Measurements from ENCODE around the gene KIAA0319L.
A peak's percentile ranks its signal among the peaks of the same experiment; 100 is the strongest.

The KIAA0319L gene

GRCh38 chr1:35561972-35562680 lies 4.9 kb upstream of the KIAA0319L start:
- H3K4me3 ChIP-seq (ENCODE audit: low read length) = no peak overlapping the region
- no peak for TF ChIP-seq ZNF274 (IDR thresholded peaks at IDR 0.05; ENCODE audit: low read depth, low read length)

DNA sequence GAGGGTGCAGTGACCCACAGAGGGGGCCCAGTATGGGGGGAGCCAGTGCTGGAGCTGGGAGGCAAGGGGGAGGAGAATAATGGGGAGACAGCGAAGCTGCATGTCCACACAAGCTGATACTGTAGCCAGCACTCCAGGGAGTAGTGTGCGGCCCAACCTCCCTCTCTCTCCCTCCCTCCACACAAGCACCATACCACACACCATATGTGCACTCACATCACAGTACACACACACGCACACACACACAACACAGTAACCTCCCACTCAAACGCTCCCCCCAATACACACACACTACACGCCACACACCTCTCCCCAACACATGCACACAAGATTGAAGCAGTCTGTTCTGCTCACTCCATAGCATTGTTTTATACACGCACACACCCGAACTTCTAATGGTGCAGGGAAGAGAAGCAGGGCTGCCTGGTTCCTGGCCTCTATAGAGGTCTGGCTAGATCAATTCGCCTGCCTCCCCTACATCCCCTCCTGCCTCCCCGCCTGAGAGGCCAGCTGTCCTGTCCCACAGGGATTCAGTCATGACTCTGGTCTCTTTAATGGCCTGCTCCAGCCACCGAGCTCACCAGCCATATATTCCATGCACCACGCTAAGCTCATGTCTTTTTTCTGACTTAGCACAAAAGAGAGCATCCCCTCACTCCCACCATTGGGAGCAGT lies 4.2 kb upstream of the KIAA0319L start:
- TF ChIP-seq ZNF274 (IDR thresholded peaks at IDR 0.05; ENCODE audit: low read depth, low read length) = no peak
- no peak overlapping the region for H3K4me3 ChIP-seq (ENCODE audit: low read length)

DNA sequence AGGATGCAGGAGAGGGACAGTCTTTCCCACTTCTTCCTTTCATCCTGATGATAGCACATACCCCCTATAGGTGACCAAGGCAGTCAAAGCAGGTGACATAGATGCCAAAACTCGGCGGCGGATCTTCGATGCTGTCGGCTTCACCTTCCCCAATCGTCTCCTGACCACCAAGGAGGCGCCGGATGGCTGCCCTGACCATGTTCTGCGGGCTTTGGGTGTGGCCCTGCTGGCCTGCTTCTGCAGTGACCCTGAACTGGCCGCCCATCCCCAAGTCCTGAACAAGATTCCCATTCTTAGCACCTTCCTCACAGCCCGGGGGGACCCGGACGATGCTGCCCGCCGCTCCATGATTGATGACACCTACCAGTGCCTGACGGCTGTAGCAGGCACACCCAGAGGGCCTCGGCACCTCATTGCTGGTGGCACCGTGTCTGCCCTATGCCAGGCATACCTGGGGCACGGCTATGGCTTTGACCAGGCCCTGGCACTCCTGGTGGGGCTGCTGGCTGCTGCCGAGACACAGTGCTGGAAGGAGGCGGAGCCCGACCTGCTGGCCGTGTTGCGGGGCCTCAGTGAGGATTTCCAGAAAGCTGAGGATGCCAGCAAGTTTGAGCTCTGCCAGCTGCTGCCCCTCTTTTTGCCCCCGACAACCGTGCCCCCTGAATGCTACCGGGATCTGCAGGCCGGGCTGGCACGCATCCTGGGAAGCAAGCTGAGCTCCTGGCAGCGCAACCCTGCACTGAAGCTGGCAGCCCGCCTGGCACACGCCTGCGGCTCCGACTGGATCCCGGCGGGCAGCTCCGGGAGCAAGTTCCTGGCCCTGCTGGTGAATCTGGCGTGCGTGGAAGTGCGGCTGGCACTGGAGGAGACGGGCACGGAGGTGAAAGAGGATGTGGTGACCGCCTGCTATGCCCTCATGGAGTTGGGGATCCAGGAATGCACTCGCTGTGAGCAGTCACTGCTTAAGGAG lies 3.3 kb upstream of the KIAA0319L start:
- H3K4me3 ChIP-seq (ENCODE audit: low read length) = no peak overlapping the region
- TF ChIP-seq ZNF274 (IDR thresholded peaks at IDR 0.05; ENCODE audit: low read depth, low read length) = no peak

DNA sequence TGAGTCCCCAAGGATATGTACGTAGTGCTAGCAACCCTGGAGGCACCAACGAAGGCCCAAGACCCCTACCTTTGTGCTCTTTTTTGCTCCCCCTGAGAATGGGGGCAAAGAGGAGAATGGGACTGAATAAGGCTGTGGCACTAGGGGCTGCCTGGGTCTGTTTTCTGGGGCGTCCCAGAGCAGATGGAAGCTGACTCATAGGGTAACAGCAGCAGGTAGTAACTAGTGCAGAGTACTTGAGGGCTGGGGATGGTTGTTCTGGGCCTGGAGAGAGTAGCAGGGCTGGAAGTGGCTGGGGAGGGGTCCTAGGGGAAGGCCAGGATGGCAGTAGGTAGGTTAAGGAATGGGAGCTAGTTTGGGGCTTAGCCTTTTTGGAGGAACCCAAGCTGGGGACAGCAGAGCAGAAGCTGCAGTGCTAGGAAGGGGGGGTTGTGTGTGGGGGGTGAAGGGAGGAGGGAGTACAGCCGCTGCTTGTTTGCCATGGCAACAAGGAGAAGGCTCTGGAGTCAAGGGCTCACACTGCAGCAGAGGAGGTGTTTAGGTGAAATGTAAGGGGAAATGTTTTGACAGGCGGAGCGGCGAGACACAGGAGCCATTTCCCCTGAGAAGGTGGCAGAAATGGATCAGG lies 2.2 kb upstream of the KIAA0319L start:
- no peak overlapping the region for H3K4me3 ChIP-seq (ENCODE audit: low read length)
- no peak for TF ChIP-seq ZNF274 (IDR thresholded peaks at IDR 0.05; ENCODE audit: low read depth, low read length)

DNA sequence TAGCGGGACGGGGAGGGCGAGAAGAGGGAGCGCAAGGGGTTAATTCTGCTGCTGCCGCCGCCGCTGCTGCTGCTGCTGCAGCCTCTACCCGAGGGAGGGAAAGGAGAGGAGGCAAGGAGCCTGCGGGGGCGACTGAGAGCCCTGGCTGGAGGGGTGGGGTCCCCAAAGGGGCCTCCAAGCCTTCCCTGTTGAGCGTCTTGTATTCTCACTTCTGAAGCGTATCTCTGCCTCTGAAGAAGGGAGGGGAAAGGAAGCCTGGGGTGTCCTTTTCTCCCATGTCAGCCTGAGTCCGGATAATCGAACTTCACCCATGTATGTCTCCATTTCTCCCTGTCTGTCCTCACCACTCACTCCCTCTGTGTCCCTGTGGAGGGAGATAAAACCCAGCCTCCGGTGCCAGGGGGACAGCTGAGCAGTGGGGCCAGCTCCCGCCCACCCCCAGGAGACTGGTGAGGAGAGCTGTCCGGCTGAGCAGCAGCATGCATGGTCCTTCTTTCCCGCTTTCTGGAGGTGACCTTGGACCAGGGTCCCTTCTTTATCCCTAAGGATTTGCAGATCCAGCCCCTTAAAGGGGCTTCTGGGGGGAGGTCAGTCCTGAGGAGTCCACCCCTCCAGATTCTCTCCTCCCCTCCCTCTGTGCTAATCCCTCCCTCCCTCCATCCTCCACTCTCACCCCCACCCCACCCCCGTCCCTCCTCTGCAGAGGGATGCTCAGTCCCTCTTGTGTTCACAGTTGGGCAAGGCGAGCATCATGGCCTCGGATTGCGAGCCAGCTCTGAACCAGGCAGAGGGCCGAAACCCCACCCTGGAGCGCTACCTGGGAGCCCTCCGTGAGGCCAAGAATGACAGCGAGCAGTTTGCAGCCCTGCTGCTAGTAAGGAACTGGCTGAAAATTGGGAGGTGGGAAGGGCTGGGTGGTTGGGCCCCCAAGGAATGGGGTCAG lies 1.4 kb upstream of the KIAA0319L start:
- peak overlapping the region; percentile 84; the same call in 1 of the 2 replicates for H3K4me3 ChIP-seq (ENCODE audit: low read length)
- no peak for TF ChIP-seq ZNF274 (IDR thresholded peaks at IDR 0.05; ENCODE audit: low read depth, low read length)

DNA sequence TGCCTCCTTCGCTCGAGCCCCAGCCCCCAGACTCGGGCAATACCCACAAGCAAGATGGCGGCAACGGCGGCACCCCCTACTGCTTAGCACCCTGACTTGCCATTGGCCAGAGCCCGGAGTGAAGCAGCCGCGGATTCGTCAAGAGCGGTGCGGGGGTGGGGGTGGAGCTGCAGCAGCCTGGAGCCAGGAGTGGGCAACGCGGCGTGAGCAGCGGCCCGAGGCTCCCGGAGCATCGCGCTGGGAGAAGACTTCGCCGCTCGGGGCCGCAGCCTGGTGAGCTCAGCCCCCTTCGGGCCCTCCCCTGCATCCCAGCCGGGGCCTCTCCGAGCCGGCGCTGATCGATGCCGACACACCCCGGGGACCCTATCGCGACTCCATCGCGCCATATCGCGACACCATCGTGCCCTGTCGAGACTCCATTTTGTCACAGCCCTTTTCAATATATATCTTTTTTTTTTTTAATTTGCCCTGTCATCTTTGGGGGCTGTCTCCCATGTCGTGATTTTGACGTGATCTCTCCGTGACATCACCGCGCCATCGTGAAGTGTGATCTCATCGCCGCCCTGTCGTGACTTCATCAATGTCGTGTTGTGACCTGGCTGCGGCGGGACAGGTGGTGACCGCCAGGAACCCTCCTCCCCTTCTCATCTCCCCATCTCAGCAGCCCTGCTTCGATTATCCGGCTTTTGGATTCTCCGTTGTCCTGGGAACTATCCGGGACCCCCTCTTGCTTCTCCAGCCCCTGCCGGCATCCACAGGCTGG lies 589 bp upstream of the KIAA0319L start, which contains the start of gene NCDN:
TSS of gene NCDN (plus strand) at position 189 of the 763 bp plus-strand sequence. CDS start at position 581, 392 bp downstream.
- H3K4me3 ChIP-seq (ENCODE audit: low read length) = peak within 1 kb of the TSS; percentile 84
- no peak for TF ChIP-seq ZNF274 (IDR thresholded peaks at IDR 0.05; ENCODE audit: low read depth, low read length)

DNA sequence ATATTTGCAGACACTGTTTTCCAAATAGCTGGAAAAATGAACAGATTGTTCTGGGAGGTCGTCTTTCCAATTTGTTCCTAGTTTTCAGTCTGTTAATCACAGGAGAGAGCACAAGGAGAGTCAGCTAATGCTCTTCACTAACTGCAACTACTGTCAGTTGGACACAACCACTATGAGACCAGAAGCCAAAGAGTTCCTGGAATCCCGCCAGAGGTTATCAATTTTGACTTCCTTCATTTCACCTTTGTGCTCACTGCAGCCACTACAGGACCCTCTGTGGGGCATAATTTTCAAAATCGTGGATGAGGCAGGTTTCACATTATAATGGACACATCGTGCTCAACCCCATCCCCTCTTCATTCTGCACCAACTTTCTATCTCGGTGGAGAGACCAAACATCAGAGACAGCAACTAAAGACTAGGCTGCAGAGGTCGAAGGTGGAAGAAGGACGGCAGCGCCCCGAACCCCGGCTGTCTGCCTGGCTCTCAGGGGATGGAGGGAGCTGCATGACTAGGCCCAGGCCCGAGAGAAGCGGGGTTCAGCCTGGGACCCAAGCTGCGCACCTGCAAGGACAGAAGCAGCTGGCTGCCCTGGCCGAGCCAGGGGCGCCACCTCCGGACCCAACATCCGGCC lies 602 bp downstream of the KIAA0319L start:
- peak overlapping the region; percentile 84 for H3K4me3 ChIP-seq (ENCODE audit: low read length)
- TF ChIP-seq ZNF274 (IDR thresholded peaks at IDR 0.05; ENCODE audit: low read depth, low read length) = no peak

- no peak for TF ChIP-seq ZNF274 (IDR thresholded peaks at IDR 0.05; ENCODE audit: low read depth, low read length)
- peak overlapping the region; percentile 84 for H3K4me3 ChIP-seq (ENCODE audit: low read length)
Observed at GRCh38 chr1:35555601-35556477, 1.4 kb downstream of the KIAA0319L start.

DNA sequence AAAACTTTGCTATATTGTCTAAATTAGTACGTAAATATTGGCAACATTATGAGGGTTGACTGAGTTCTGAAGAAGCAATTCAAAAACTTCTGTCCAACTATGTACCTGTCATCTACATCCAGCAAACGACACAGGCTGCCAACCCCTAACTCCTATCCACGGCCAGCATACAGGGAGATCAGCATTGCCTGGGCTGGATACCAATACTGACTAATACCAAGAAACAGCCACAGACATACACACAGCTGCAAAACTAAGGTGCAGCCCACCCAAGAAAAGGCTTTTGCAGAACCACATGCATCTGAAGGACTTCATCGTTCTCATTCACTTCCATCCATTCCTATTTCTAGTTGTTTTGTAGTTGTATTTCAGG lies 2.0 kb downstream of the KIAA0319L start:
- no peak overlapping the region for H3K4me3 ChIP-seq (ENCODE audit: low read length)
- TF ChIP-seq ZNF274 (IDR thresholded peaks at IDR 0.05; ENCODE audit: low read depth, low read length) = no peak

GRCh38 chr1:35554266-35555211 lies 2.7 kb downstream of the KIAA0319L start:
- TF ChIP-seq ZNF274 (IDR thresholded peaks at IDR 0.05; ENCODE audit: low read depth, low read length) = no peak
- H3K4me3 ChIP-seq (ENCODE audit: low read length) = no peak overlapping the region

All from GM08714 (cell line).